Nephron (organoid): Measurements from ENCODE around the gene MACO1.
"Not testable (repeated sequence)": the region's sequence is repeated elsewhere in the genome, so short reads cannot be mapped to it uniquely, and the experiment has no call there.

ENCODE experiments used
- H3K27ac Mint-ChIP-seq, 3 experiments: 2 replicates each; pipeline ENCODE4 v1.8.0; 2020; ENCODE audit warnings: mixed read lengths in 3 of 3, mild to moderate bottlenecking in 2 of 3, moderate library complexity in 1 of 3
- H3K27me3 Mint-ChIP-seq: 2 replicates; pipeline ENCODE4 v1.8.0; 2021; ENCODE audit warnings: low read depth, mild to moderate bottlenecking, moderate library complexity, mixed read lengths
- H3K36me3 Mint-ChIP-seq: 2 replicates; pipeline ENCODE4 v1.8.0; 2020; ENCODE audit warnings: low read depth, mixed read lengths
- H3K4me1 Mint-ChIP-seq: 2 replicates; pipeline ENCODE4 v1.8.0; 2020; ENCODE audit warnings: mixed read lengths
- H3K4me3 Mint-ChIP-seq, 3 experiments: 2 replicates each; pipeline ENCODE4 v1.8.0; 2020; ENCODE audit warnings: mild to moderate bottlenecking in 3 of 3, mixed read lengths in 3 of 3, moderate library complexity in 2 of 3
- H3K9me3 Mint-ChIP-seq: 2 replicates; pipeline ENCODE4 v1.8.0; 2020; ENCODE audit warnings: mixed read lengths
- TF ChIP-seq, protein P1 (sequence below), 3 experiments: fragments of 200-600 bp; sonication (generic); IDR thresholded peaks; one replicate each; pipeline ENCODE4 v1.5.0; 2021; ENCODE audit warnings: antibody characterized with exemption in 3 of 3; ENCODE audit not compliant: unreplicated experiment in 3 of 3

MACO1 gene

GRCh38 chr1:25402947-25403803, 27.5 kb upstream of the MACO1 start:
- not testable (repeated sequence) for H3K4me3 Mint-ChIP-seq

DNA sequence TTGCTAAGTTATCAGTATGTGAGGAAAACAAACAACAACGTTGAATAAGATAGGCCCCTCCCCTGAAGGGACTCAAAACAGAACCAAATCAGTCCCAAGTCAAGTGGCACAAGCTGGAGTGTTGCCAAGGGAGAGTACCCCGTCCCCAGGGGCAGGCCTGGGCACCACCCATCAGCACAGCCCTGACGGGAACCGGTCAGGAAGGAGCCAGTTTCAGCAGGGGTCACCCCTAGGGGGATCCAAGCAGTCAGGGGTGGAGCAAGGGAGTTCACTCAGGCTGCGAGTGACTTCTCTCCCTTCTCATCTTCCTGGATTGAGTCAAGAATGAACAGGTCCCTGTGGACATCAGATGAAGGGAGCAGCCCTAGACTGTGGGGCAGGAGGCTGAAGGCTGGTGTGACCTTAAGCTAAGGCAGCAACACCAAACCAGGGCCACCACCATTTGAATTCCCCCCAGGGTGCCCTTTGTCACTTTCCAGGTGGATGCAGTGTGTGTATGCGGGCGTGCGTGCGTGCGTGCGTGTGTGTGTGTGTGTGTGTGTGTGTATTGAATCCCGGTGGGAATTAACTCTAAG, 24.9 kb upstream of the MACO1 start:
- peaks cover 20% of the 10 kb centered on the region for H3K27me3 Mint-ChIP-seq
- not testable (repeated sequence) for H3K27ac Mint-ChIP-seq, H3K9me3 Mint-ChIP-seq, H3K4me1 Mint-ChIP-seq, H3K4me3 Mint-ChIP-seq, H3K36me3 Mint-ChIP-seq

More at GRCh38 chr1:25402947-25403803, 27.5 kb upstream of the MACO1 start:
- H3K36me3 Mint-ChIP-seq, H3K9me3 Mint-ChIP-seq, H3K4me1 Mint-ChIP-seq, H3K27ac Mint-ChIP-seq: not testable (repeated sequence)
- H3K27me3 Mint-ChIP-seq, result peaks cover 24% of the 10 kb centered on the region
- TF ChIP-seq, protein P1, sequence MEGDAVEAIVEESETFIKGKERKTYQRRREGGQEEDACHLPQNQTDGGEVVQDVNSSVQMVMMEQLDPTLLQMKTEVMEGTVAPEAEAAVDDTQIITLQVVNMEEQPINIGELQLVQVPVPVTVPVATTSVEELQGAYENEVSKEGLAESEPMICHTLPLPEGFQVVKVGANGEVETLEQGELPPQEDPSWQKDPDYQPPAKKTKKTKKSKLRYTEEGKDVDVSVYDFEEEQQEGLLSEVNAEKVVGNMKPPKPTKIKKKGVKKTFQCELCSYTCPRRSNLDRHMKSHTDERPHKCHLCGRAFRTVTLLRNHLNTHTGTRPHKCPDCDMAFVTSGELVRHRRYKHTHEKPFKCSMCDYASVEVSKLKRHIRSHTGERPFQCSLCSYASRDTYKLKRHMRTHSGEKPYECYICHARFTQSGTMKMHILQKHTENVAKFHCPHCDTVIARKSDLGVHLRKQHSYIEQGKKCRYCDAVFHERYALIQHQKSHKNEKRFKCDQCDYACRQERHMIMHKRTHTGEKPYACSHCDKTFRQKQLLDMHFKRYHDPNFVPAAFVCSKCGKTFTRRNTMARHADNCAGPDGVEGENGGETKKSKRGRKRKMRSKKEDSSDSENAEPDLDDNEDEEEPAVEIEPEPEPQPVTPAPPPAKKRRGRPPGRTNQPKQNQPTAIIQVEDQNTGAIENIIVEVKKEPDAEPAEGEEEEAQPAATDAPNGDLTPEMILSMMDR (IDR thresholded peaks at IDR 0.05; ENCODE audit: unreplicated experiment in 3 of 3), result peak; percentile 10 to 25 (median 15)

GRCh38 chr1:25409641-25410427, 20.9 kb upstream of the MACO1 start:
- not testable (repeated sequence) for H3K27me3 Mint-ChIP-seq, H3K4me3 Mint-ChIP-seq, H3K4me1 Mint-ChIP-seq, H3K9me3 Mint-ChIP-seq, H3K36me3 Mint-ChIP-seq, H3K27ac Mint-ChIP-seq

GRCh38 chr1:25412872-25413623, 17.6 kb upstream of the MACO1 start:
- H3K36me3 Mint-ChIP-seq, H3K9me3 Mint-ChIP-seq: not testable (repeated sequence)

GRCh38 chr1:25414157-25414556, 16.5 kb upstream of the MACO1 start:
- not testable (repeated sequence) for H3K36me3 Mint-ChIP-seq, H3K4me3 Mint-ChIP-seq, H3K27ac Mint-ChIP-seq, H3K4me1 Mint-ChIP-seq, H3K9me3 Mint-ChIP-seq, H3K27me3 Mint-ChIP-seq

More at GRCh38 chr1:25412872-25413623, 17.6 kb upstream of the MACO1 start:
- H3K27me3 Mint-ChIP-seq, H3K27ac Mint-ChIP-seq, H3K4me3 Mint-ChIP-seq, H3K4me1 Mint-ChIP-seq: not testable (repeated sequence)

- not testable (repeated sequence) for H3K27me3 Mint-ChIP-seq, H3K27ac Mint-ChIP-seq, H3K4me3 Mint-ChIP-seq, H3K9me3 Mint-ChIP-seq, H3K36me3 Mint-ChIP-seq, H3K4me1 Mint-ChIP-seq
Measured at GRCh38 chr1:25414578-25414977, 16.1 kb upstream of the MACO1 start.

DNA sequence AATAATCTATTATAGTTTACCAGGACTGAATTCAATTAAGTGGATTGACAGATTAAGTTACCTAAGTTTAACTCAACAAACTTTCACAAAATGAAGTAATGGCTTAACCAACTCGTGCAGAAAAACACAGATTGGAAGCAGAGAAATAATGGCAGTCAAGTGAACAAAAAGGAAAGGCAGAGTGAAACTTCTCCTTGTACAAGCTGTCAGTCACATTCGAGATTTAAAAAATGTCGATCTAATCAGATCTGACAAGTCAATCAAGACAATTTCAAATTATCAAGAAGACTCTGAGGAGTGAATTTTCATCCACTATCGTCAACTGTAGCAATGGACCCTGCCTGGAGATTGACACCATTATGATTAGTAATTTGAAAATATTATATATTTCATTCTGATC, 13.4 kb upstream of the MACO1 start:
- H3K27me3 Mint-ChIP-seq, result not testable (repeated sequence)

DNA sequence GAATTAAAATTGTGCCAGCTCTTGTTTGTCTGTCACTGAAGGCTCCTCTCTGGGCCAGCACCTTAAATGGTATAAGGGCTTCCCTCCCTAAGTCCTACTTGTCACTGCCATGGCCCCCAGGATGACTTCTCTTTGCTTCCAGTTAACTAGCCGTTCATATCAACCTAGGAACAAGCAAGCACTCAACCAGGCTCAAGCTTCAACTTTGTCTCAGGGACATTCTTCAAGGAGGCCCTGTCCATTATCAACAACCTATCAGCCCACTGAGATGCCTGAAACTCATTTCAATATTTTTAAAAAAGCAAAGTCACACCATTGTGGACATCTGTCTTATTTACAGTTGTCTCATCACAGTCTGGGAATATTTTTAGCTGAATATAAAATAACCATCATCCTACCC, 11.4 kb upstream of the MACO1 start:
- not testable (repeated sequence) for H3K9me3 Mint-ChIP-seq, H3K27ac Mint-ChIP-seq, H3K36me3 Mint-ChIP-seq, H3K4me1 Mint-ChIP-seq, H3K4me3 Mint-ChIP-seq
- H3K27me3 Mint-ChIP-seq, result peaks cover 13% of the 10 kb centered on the region

More for the DNA sequence above, 13.4 kb upstream of the MACO1 start:
- not testable (repeated sequence) for H3K4me3 Mint-ChIP-seq, H3K36me3 Mint-ChIP-seq, H3K9me3 Mint-ChIP-seq, H3K27ac Mint-ChIP-seq, H3K4me1 Mint-ChIP-seq

- not testable (repeated sequence) for H3K4me1 Mint-ChIP-seq, H3K9me3 Mint-ChIP-seq, H3K36me3 Mint-ChIP-seq, H3K27ac Mint-ChIP-seq, H3K4me3 Mint-ChIP-seq
- H3K27me3 Mint-ChIP-seq, result peaks cover 14% of the 10 kb centered on the region
Measured at GRCh38 chr1:25420715-25421114, 10.0 kb upstream of the MACO1 start, which contains the start of gene RHCE. Gene RHCE (minus strand): TSS chr1:25420825. CDS start chr1:25420786, 39 bp downstream.

- H3K27me3 Mint-ChIP-seq, result peaks cover 14% of the 10 kb centered on the region
- not testable (repeated sequence) for H3K27ac Mint-ChIP-seq, H3K36me3 Mint-ChIP-seq, H3K4me3 Mint-ChIP-seq, H3K4me1 Mint-ChIP-seq, H3K9me3 Mint-ChIP-seq
Measured at GRCh38 chr1:25423206-25423605, 7.5 kb upstream of the MACO1 start.
